SK-N-MC (cell line): Measurements from ENCODE around the gene GPR176.

Source experiments
- EZH2 ChIP-seq: fragments of 200-600 bp; sonication (generic); IDR thresholded peaks from one replicate; pipeline ENCODE4 v1.6.1; 2017; ENCODE audit warnings: antibody characterized with exemption
- FOXP2 ChIP-seq: optimal IDR thresholded peaks from 2 replicates; pipeline ENCODE3; 2011; ENCODE audit warnings: mild to moderate bottlenecking, moderate library complexity; ENCODE audit not compliant: insufficient read depth; ENCODE audit errors: extremely low read length, control extremely low read depth
- POLR2AphosphoS5 ChIP-seq: IDR thresholded peaks from 2 replicates; pipeline ENCODE4 v1.6.1; 2012; ENCODE audit warnings: mild to moderate bottlenecking, low read depth, low read length, borderline replicate concordance

- no peak for TF ChIP-seq POLR2AphosphoS5
- no peak for TF ChIP-seq EZH2
- TF ChIP-seq FOXP2 = no peak
Observed at GRCh38 chr15:39961051-39961450, 41.0 kb upstream of the GPR176 start.
